ENCODE data around the gene NOVA2. TPM values are rescaled to one million over a fixed set of nuclear protein-coding genes. Genes with fewer than 3 reads are reported as not detected.

NOVA2 gene
- total RNA-seq, 1 donor from 2014 or later = 0.52 TPM

DNA sequence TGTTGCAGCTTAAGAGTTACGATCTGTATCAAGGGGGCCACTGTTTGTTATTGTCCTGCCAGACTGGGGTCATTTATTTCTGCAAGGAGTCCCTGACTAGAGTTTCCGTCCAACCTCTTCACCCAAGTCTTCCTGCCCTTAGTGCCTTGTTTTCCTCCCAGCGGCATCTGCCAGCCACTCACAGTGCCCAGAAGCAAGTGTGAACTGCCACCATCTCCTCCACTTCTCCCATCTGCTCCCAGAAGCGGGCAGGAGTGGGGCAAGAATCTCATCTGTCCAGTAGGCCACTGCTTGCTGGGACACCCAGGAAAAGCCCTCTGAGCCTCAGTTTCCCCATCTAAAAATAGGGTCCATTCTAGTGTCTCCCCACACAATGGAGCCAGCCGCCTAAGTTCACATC, 4.0 kb downstream of the NOVA2 start:
- Histone ChIP-seq H3K36me3 (ENCODE audit: control insufficient read depth in 3 of 3, insufficient read depth in 3 of 3, low read length in 3 of 3) (no peaks in the 10 kb centered on the region), H3K27me3 (ENCODE audit: control insufficient read depth in 3 of 3, insufficient read depth in 3 of 3, low read length in 3 of 3) (peaks cover 53 to 64% (median 56%) of the 10 kb centered on the region in 3 donors), H3K27ac (ENCODE audit: low read depth, low read length) (no peak overlapping the region)

DNA sequence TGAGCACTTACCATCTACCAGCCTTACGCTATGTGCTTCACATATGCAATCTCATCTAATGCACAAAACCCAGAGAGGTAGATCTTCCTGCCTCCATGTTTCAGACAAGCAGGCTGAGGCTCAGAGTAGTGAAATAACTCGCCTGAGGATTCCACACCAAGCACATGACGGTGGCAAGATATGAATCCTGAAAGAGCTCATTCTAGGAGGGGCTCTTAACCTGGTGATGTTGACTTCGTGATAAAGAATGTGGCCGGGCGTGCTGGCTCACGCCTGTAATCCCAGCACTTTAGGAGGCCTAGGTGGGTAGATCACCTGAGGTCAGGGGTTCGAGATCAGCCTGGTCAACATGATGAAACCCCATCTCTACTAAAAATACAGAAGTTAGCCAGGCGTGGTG, 5.0 kb downstream of the NOVA2 start:
- no peak overlapping the region for H3K27ac ChIP-seq (ENCODE audit: low read depth, low read length)
- no peaks in the 10 kb centered on the region for H3K9me3 ChIP-seq (ENCODE audit: control insufficient read depth in 3 of 3, low read length in 3 of 3)
- H3K4me3 ChIP-seq (ENCODE audit: low read length in 3 of 3) = no peak overlapping the region
- no peaks in the 10 kb centered on the region for H3K36me3 ChIP-seq (ENCODE audit: control insufficient read depth in 3 of 3, insufficient read depth in 3 of 3, low read length in 3 of 3)
- no peak overlapping the region for H3K9ac ChIP-seq (ENCODE audit: low read depth in 1 of 3, low read length in 3 of 3)
- H3K4me1 ChIP-seq (ENCODE audit: control insufficient read depth in 3 of 3, insufficient read depth in 3 of 3, low read length in 3 of 3) = peaks cover 3 to 4% (median 3%) of the 10 kb centered on the region in 3 donors
- peaks cover 48 to 58% (median 50%) of the 10 kb centered on the region in 3 donors for H3K27me3 ChIP-seq (ENCODE audit: control insufficient read depth in 3 of 3, insufficient read depth in 3 of 3, low read length in 3 of 3)

More for the DNA sequence above, 4.0 kb downstream of the NOVA2 start:
- Histone ChIP-seq H3K4me3 (ENCODE audit: low read length in 3 of 3) (no peak overlapping the region), H3K4me1 (ENCODE audit: control insufficient read depth in 3 of 3, insufficient read depth in 3 of 3, low read length in 3 of 3) (peaks cover 3 to 4% (median 3%) of the 10 kb centered on the region in 3 donors), H3K9ac (ENCODE audit: low read depth in 1 of 3, low read length in 3 of 3) (no peak overlapping the region), H3K9me3 (ENCODE audit: control insufficient read depth in 3 of 3, low read length in 3 of 3) (no peaks in the 10 kb centered on the region)

DNA sequence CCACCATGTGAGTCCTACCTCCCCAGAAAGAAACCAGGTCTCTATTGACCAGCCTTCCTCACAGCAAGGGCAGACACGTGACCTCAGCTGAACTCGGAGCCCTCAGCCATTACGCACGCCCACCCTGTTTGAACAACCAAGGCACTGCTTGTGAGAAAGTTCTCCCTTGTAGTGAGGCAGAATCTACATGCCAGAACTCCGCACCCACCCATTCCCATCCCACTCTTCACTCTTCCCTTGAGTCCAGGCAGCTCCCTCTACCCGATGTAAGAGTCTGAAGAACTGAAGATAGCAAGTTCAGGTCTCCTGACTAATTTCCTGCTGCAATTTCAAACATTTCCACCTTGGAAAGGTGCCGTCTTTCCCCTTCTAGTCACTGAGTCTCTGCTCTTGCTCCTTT, 6.4 kb downstream of the NOVA2 start:
- Histone ChIP-seq H3K4me3 (ENCODE audit: low read length in 3 of 3) (no peak overlapping the region), H3K4me1 (ENCODE audit: control insufficient read depth in 3 of 3, insufficient read depth in 3 of 3, low read length in 3 of 3) (peaks cover 0 to 4% (median 3%) of the 10 kb centered on the region in 3 donors), H3K9ac (ENCODE audit: low read depth in 1 of 3, low read length in 3 of 3) (no peak overlapping the region), H3K36me3 (ENCODE audit: control insufficient read depth in 3 of 3, insufficient read depth in 3 of 3, low read length in 3 of 3) (no peaks in the 10 kb centered on the region), H3K27ac (ENCODE audit: low read depth, low read length) (no peak overlapping the region), H3K27me3 (ENCODE audit: control insufficient read depth in 3 of 3, insufficient read depth in 3 of 3, low read length in 3 of 3) (peaks cover 45 to 52% (median 45%) of the 10 kb centered on the region in 3 donors), H3K9me3 (ENCODE audit: control insufficient read depth in 3 of 3, low read length in 3 of 3) (no peaks in the 10 kb centered on the region)

DNA sequence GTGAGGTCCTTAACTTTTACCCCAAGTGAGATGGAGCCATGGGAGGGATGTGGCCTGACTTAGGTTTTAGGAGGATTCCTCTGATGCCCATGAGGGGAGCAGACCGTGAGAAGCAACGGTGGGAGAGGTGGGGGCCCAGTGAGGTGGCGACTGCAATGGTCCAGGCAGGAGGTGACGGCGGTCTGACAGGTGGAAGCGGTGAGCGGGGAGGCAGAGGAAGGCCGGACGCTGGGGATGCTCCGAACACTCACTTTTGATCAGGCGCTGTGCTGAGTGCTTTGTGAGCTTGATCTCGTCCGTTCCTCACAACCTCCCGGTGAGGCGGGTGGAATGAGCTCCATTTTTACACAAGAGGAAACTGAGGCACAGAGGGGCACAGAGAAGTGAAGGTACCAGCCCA, 11.6 kb downstream of the NOVA2 start:
- H3K4me1 ChIP-seq (ENCODE audit: control insufficient read depth in 3 of 3, insufficient read depth in 3 of 3, low read length in 3 of 3) = peaks cover 0 to 14% (median 8%) of the 10 kb centered on the region in 3 donors
- H3K9ac ChIP-seq (ENCODE audit: low read depth in 1 of 3, low read length in 3 of 3) = no peak overlapping the region
- H3K4me3 ChIP-seq (ENCODE audit: low read length in 3 of 3) = no peak overlapping the region
- peaks cover 28 to 38% (median 32%) of the 10 kb centered on the region in 3 donors for H3K27me3 ChIP-seq (ENCODE audit: control insufficient read depth in 3 of 3, insufficient read depth in 3 of 3, low read length in 3 of 3)
- no peaks in the 10 kb centered on the region for H3K9me3 ChIP-seq (ENCODE audit: control insufficient read depth in 3 of 3, low read length in 3 of 3)
- H3K36me3 ChIP-seq (ENCODE audit: control insufficient read depth in 3 of 3, insufficient read depth in 3 of 3, low read length in 3 of 3) = peaks cover 0 to 2% (median 0%) of the 10 kb centered on the region in 3 donors
- no peak overlapping the region for H3K27ac ChIP-seq (ENCODE audit: low read depth, low read length)

DNA sequence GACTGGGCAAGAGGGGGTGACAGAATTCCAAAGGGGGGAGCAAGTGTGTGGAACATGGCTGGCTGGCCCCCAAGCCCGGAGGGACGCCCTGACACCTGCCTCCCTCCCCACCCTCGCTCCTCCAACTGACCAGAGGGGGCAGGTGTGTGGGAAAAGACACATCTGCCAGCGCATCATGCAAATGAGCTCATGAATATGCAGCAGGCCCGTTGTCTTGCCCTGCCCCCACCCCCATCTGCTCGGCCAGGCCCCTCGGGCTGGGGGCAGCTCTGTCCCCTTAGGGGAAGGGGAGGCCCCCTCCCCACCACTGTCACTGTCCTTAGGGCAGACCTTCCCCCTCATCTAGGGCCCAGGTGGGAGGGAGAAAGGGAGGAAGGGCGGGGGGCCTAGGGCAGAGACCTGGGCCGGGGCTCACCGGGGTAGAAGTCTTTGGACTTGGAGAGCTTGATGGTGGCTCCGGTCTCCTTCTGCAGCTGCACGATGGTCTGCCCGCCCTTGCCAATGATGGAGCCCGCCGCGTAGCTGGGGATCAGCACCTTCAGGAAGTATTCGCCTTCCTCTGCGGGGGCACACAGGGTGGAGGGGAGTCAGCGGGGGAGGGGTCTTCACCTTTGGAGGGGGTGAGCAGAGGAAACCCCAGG, 12.9 kb downstream of the NOVA2 start:
- Histone ChIP-seq H3K4me1 (ENCODE audit: control insufficient read depth in 3 of 3, insufficient read depth in 3 of 3, low read length in 3 of 3) (peaks cover 0 to 16% (median 8%) of the 10 kb centered on the region in 3 donors), H3K27me3 (ENCODE audit: control insufficient read depth in 3 of 3, insufficient read depth in 3 of 3, low read length in 3 of 3) (peaks cover 28 to 36% (median 29%) of the 10 kb centered on the region in 3 donors), H3K27ac (ENCODE audit: low read depth, low read length) (no peak overlapping the region), H3K36me3 (ENCODE audit: control insufficient read depth in 3 of 3, insufficient read depth in 3 of 3, low read length in 3 of 3) (peaks cover 0 to 2% (median 0%) of the 10 kb centered on the region in 3 donors), H3K4me3 (ENCODE audit: low read length in 3 of 3) (no peak overlapping the region), H3K9me3 (ENCODE audit: control insufficient read depth in 3 of 3, low read length in 3 of 3) (no peaks in the 10 kb centered on the region), H3K9ac (ENCODE audit: low read depth in 1 of 3, low read length in 3 of 3) (no peak overlapping the region)

DNA sequence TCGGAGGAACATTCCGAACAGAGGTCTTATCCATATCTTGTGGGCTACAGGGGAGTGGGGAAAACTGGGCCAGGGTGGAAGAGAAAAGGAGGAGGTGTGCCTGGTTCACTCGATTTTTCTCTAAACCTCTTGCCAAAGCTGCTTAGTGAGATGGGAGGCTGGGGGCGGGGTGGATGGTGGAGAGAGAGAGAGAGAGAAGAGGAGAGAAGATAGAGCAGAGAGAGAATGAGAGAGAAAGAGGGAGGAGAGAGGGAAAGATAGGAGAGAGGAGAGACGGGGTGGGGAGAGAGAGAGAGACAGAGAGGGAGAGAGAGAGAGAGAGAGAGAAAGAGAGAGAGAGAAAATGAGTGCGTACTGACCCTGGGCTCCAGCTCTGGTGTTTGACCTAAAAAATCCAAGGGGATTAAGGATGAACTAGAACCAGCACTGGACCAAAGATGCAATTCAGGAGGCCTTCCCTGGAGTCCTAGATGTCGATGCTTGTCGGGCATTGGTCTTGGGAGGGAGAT, 14.1 kb downstream of the NOVA2 start:
- H3K4me3 ChIP-seq (ENCODE audit: low read length in 3 of 3) = no peak overlapping the region
- H3K27ac ChIP-seq (ENCODE audit: low read depth, low read length) = no peak overlapping the region
- peaks cover 27 to 36% (median 31%) of the 10 kb centered on the region in 3 donors for H3K27me3 ChIP-seq (ENCODE audit: control insufficient read depth in 3 of 3, insufficient read depth in 3 of 3, low read length in 3 of 3)
- H3K36me3 ChIP-seq (ENCODE audit: control insufficient read depth in 3 of 3, insufficient read depth in 3 of 3, low read length in 3 of 3) = peaks cover 0 to 2% (median 0%) of the 10 kb centered on the region in 3 donors
- peaks cover 0 to 18% (median 8%) of the 10 kb centered on the region in 3 donors for H3K4me1 ChIP-seq (ENCODE audit: control insufficient read depth in 3 of 3, insufficient read depth in 3 of 3, low read length in 3 of 3)
- no peak overlapping the region for H3K9ac ChIP-seq (ENCODE audit: low read depth in 1 of 3, low read length in 3 of 3)
- no peaks in the 10 kb centered on the region for H3K9me3 ChIP-seq (ENCODE audit: control insufficient read depth in 3 of 3, low read length in 3 of 3)

DNA sequence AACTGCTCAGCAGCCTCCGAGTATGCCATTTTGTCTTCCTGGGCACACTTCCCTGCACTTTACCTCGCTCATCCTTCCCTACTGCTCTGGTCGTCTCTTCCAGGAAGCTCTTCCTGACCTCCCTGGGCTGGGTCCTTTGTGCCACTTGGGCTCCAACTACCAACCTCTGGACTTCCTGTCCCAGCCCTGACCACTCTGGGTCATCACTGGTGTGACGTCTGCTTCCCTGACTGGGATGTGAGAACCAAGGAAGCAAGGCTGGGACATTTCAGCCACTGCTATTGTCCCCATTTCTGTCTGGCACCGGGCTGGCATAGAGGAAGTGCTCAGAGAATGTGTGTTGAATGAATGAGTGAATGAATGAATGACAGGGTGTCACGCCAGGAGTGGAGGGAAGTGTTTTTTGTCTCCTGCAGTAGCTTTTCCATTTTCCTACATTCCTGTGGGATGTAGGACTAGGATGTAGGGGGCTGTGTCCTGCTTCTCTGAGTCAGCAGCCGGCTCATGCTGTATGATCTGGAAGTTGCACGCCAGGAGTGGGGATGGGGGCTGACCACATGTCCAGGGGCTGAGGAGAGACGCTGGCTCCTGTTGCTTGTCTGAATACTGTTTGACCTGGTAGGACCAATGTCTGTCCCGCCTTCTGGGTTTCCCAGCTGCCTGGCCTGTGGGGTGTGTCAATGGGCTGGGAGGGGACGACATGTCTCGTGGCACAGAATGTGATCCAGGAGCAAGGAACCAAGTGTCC, 14.7 kb downstream of the NOVA2 start:
- peaks cover 30 to 37% (median 33%) of the 10 kb centered on the region in 3 donors for H3K27me3 ChIP-seq (ENCODE audit: control insufficient read depth in 3 of 3, insufficient read depth in 3 of 3, low read length in 3 of 3)
- no peak overlapping the region for H3K27ac ChIP-seq (ENCODE audit: low read depth, low read length)
- H3K4me3 ChIP-seq (ENCODE audit: low read length in 3 of 3) = no peak overlapping the region
- H3K36me3 ChIP-seq (ENCODE audit: control insufficient read depth in 3 of 3, insufficient read depth in 3 of 3, low read length in 3 of 3) = peaks cover 0 to 2% (median 0%) of the 10 kb centered on the region in 3 donors
- no peaks in the 10 kb centered on the region for H3K9me3 ChIP-seq (ENCODE audit: control insufficient read depth in 3 of 3, low read length in 3 of 3)
- peaks cover 0 to 20% (median 8%) of the 10 kb centered on the region in 3 donors for H3K4me1 ChIP-seq (ENCODE audit: control insufficient read depth in 3 of 3, insufficient read depth in 3 of 3, low read length in 3 of 3)
- no peak overlapping the region for H3K9ac ChIP-seq (ENCODE audit: low read depth in 1 of 3, low read length in 3 of 3)

DNA sequence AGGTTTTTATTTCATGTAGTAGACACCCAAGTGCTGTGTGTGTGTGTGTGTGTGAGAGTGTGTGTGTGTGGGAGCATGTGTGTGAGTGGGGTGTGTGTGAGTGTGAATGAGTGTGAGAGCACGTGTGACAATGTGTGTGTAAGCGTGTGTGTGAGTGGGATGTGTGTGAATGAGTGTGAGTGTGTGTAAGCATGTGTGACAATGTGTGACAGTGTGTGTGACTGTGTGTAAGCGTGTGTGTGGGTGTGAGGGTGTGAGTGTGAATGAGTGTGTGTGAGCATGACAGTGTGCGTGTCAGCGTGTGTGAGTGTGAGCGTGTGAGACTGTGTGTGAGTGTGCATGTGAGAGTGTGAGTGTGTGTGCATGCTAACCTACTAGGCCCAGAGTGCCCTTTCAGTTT, 15.3 kb downstream of the NOVA2 start:
- H3K4me3 ChIP-seq (ENCODE audit: low read length in 3 of 3) = no peak overlapping the region
- peaks cover 0 to 2% (median 0%) of the 10 kb centered on the region in 3 donors for H3K36me3 ChIP-seq (ENCODE audit: control insufficient read depth in 3 of 3, insufficient read depth in 3 of 3, low read length in 3 of 3)
- H3K27ac ChIP-seq (ENCODE audit: low read depth, low read length) = no peak overlapping the region
- no peak overlapping the region for H3K9ac ChIP-seq (ENCODE audit: low read depth in 1 of 3, low read length in 3 of 3)
- H3K27me3 ChIP-seq (ENCODE audit: control insufficient read depth in 3 of 3, insufficient read depth in 3 of 3, low read length in 3 of 3) = peaks cover 34 to 42% (median 39%) of the 10 kb centered on the region in 3 donors
- no peaks in the 10 kb centered on the region for H3K9me3 ChIP-seq (ENCODE audit: control insufficient read depth in 3 of 3, low read length in 3 of 3)
- peaks cover 0 to 23% (median 8%) of the 10 kb centered on the region in 3 donors for H3K4me1 ChIP-seq (ENCODE audit: control insufficient read depth in 3 of 3, insufficient read depth in 3 of 3, low read length in 3 of 3)

DNA sequence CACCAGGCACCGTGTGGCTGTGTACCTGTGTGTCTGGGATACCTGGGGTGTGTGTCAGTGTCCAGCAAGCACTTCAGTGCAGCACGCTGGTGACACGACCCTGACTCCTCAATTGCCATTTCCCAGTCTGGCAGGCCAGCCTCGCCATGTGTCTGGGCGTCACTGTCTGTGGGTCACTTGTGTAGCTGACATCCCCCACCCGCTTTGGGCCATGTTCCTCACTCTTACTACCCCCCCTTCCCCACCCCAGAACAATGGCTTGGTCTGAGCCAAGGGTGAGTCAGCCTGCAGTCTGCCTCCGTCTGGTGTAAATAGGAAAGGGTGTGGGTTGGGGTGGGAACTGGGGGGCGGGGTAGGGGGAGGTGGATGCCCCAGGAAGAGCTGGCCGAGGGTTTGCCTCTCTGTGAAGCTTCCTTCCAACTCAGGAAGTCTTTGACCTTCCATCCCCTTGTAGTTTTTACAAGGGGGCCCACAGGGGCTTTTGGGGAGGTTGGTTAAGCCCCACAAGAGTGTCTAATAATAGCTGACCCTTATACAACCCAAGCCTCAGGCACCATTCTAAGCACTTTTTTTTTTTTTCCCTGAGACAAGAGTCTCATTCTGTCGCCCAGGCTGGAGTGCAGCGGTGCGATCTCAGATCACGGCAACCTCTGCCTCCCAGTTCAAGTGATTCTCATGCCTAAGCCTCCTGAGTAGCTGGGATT, 17.6 kb downstream of the NOVA2 start:
- Histone ChIP-seq H3K9ac (ENCODE audit: low read depth in 1 of 3, low read length in 3 of 3) (no peak overlapping the region), H3K4me3 (ENCODE audit: low read length in 3 of 3) (no peak overlapping the region)

More for the DNA sequence above, 17.6 kb downstream of the NOVA2 start:
- Histone ChIP-seq H3K27ac (ENCODE audit: low read depth, low read length) (no peak overlapping the region), H3K4me1 (ENCODE audit: control insufficient read depth in 3 of 3, insufficient read depth in 3 of 3, low read length in 3 of 3) (peaks cover 0 to 27% (median 16%) of the 10 kb centered on the region in 3 donors), H3K9me3 (ENCODE audit: control insufficient read depth in 3 of 3, low read length in 3 of 3) (no peaks in the 10 kb centered on the region), H3K36me3 (ENCODE audit: control insufficient read depth in 3 of 3, insufficient read depth in 3 of 3, low read length in 3 of 3) (peaks cover 0 to 2% (median 0%) of the 10 kb centered on the region in 3 donors), H3K27me3 (ENCODE audit: control insufficient read depth in 3 of 3, insufficient read depth in 3 of 3, low read length in 3 of 3) (peaks cover 35 to 49% (median 43%) of the 10 kb centered on the region in 3 donors)
